HAP-1 (cell line): ENCODE measurements around the gene STEAP1B.

Experiments
- DNase-seq, 2 experiments: peaks; one replicate each; pipeline ENCODE4 v3.0.0-alpha.2; 2016 to 2020; ENCODE audit warnings: low spot score in 2 of 2
- H3K27me3 ChIP-seq: fragments of 250-450 bp; sonication (Bioruptor Pico); 2 replicates; pipeline ENCODE4 v1.5.1; 2020; ENCODE audit warnings: low read depth, mild to moderate bottlenecking, moderate library complexity
- H3K36me3 ChIP-seq: fragments of 250-450 bp; sonication (Bioruptor Pico); replicated peaks from 2 replicates; pipeline ENCODE4 v1.5.1; 2020; ENCODE audit warnings: mild to moderate bottlenecking
- H3K4me1 ChIP-seq: fragments of 250-450 bp; sonication (Bioruptor Pico); 2 replicates; pipeline ENCODE4 v1.5.1; 2020; ENCODE audit warnings: mild to moderate bottlenecking
- H3K4me3 ChIP-seq: fragments of 250-450 bp; sonication (Bioruptor Pico); 2 replicates; pipeline ENCODE4 v1.5.1; 2020; ENCODE audit warnings: mild to moderate bottlenecking, moderate library complexity
- H3K9me3 ChIP-seq: fragments of 250-450 bp; sonication (Bioruptor Pico); 2 replicates; pipeline ENCODE4 v1.5.1; 2020; ENCODE audit warnings: mild to moderate bottlenecking, moderate library complexity
- in situ Hi-C: fragments of 300-500 bp; cut with MboI; formaldehyde crosslinking; loops from 3 replicates; pipeline ENCODE4 v1.14.3; 2020; ENCODE audit warnings: low sequenced_read_pairs, inconsistent platforms, mixed read lengths

STEAP1B gene

DNA sequence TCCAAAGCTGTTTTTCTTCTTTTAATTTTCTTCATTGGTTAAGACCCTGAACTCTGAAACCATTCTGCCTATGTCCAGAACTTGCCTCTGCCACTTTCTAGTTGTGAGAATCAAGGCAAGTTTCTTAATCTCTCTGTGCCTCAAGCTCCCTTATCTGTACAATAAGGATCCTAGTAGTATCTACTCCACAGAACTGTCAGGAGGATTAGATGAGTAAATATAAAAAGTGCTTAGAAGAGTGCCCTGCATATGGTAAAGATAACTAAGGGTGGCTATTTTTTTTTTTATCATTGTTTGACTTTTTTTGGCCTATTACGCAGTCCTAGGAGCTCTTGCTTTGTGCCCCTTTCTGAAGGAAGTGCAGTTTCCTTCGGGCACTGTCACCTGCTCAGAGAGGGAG is 96.6 kb downstream of the STEAP1B start:
- Histone ChIP-seq H3K9me3 (no peaks in the 10 kb centered on the region), H3K27me3 (no peaks in the 10 kb centered on the region), H3K4me1 (no peaks in the 10 kb centered on the region), H3K36me3 (no peaks in the 10 kb centered on the region), H3K4me3 (no peak overlapping the region)
- in situ Hi-C loops, result no loop called here
- DNase-seq, result no peak

DNA sequence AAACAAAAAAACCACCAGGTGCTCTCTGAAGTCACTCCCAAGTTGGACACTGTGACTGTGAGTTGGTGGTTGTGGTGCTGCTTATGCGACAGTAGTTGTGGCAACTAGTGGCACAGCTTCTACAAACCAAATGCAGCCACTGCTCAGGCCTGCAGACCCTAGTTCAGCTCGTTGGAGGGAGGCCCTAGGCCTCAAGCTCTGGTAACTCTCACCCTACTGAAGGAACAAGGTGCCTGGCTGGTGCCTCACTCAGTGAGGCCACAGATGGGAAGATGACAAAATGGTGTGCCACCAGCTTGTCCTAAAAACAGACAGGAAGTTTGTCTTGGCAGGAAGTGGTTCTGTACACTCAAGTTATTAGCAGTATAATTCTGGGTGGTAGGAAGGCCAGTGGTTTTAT is 97.7 kb downstream of the STEAP1B start:
- DNase-seq, result no peak
- no peaks in the 10 kb centered on the region for H3K4me1 ChIP-seq
- in situ Hi-C loops, result no loop called here

DNA sequence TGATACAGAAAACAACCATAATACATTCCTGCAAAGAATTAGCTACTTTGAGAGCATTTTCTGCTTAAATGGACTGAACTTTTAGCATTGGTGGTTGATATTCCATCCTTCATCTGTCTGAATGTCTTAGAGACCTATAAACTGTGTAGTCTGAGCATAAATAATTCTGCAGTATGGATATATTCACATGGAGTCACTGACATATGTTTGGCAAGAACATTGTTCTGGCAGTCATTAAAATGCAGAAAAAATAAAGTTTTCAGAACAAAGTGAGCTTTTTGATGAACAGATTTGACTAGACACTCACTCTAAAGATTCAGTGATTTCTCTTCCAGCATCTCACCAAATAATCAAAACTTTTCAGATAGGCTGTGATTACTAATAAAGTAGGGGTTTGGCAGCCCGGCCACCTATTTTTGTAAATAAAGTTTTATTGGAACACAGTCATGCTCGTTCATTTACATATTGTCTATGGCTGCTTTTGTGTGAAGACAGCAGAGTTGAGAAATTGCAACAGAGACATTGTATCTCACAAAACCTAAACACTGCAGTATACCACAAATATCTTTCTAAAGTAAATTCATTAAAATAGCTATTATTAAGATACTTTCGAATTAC is 98.9 kb downstream of the STEAP1B start:
- no peaks in the 10 kb centered on the region for H3K27me3 ChIP-seq
- no peaks in the 10 kb centered on the region for H3K9me3 ChIP-seq
- no peaks in the 10 kb centered on the region for H3K4me1 ChIP-seq
- H3K36me3 ChIP-seq, result no peaks in the 10 kb centered on the region
- in situ Hi-C loops, result no loop called here
- H3K4me3 ChIP-seq, result no peak overlapping the region
- DNase-seq, result no peak

More for the DNA sequence above, 97.7 kb downstream of the STEAP1B start:
- H3K9me3 ChIP-seq, result no peaks in the 10 kb centered on the region
- H3K27me3 ChIP-seq, result no peaks in the 10 kb centered on the region
- H3K36me3 ChIP-seq, result no peaks in the 10 kb centered on the region
- H3K4me3 ChIP-seq, result no peak overlapping the region

DNA sequence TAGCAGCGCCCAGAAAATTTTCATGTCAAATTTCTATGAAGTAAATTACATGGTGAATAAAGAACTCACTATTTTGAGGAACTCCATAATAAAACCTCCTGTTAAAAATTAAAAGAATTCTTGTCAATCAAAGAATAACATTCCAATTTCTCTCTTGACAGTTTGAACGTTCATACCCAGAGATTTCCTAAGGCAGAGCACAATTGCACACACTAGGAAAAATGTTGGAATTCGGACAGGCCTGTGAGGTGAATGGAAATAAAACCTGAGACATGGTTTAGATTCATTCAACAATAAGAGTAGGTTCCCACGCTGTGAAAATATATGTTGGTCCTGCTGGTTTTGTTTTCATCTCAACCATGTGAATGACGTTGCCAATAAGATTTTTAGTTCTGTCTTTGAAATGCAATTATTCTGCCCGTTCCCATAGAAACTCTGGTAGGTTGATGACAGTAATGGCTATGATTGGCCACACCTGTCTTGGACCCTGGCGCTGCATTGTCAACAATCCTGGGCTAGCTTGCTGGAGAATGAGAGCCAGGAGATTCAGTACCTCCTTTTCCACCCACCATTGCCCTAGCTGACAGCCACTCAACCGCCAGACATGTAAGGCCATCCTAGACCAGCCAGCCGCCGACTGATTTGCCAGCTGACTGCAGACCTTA is 99.7 kb downstream of the STEAP1B start:
- H3K4me3 ChIP-seq, result no peak overlapping the region
- DNase-seq, result no peak
- H3K27me3 ChIP-seq, result no peaks in the 10 kb centered on the region
- H3K4me1 ChIP-seq, result no peaks in the 10 kb centered on the region
- no peaks in the 10 kb centered on the region for H3K9me3 ChIP-seq
- no peaks in the 10 kb centered on the region for H3K36me3 ChIP-seq
- in situ Hi-C loops, result no loop called here

DNA sequence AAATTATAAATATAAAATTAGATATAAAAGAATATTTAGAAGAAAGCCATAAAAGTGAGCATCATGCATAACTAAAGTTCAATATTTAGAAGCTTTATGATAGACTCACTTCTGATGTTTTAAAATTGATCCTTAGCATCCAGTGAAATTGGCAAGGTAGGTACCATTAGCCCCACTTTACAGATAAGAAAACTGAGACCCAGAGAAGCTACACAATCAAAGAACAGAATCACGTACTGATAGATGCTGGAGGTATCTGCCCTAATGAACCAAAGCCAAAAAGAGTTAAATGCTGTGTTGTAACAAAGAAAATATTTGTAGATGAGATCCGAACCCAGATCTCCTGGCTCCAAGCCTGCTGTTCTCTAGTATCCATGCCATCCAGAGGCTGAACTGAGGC is 100.4 kb downstream of the STEAP1B start:
- Histone ChIP-seq H3K4me3 (no peak overlapping the region), H3K36me3 (no peaks in the 10 kb centered on the region), H3K9me3 (no peaks in the 10 kb centered on the region), H3K27me3 (no peaks in the 10 kb centered on the region), H3K4me1 (no peaks in the 10 kb centered on the region)
- no peak for DNase-seq
- in situ Hi-C loops, result no loop called here

DNA sequence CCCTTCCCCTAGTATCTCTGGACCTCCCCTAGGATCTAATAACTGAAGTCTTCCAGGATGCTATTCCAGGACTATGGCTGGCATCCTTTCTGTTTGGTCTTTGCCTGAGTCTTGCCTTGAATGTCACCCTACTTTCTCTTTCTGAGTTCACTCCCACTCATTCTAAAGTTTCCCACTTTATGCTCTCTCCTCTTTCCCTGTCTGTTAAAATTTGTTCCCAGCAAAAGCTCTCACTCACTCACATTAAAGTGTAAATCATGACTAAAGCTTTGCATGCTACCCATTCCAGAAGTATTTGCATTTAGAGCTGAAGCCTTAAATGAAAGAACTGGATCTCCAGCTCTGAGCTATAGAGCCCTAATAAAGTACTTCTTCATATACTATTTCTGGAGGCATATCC is 100.9 kb downstream of the STEAP1B start:
- H3K27me3 ChIP-seq, result no peaks in the 10 kb centered on the region
- no peaks in the 10 kb centered on the region for H3K36me3 ChIP-seq
- in situ Hi-C loops, result no loop called here
- H3K4me3 ChIP-seq, result no peak overlapping the region
- DNase-seq, result no peak
- no peaks in the 10 kb centered on the region for H3K4me1 ChIP-seq
- no peaks in the 10 kb centered on the region for H3K9me3 ChIP-seq

DNA sequence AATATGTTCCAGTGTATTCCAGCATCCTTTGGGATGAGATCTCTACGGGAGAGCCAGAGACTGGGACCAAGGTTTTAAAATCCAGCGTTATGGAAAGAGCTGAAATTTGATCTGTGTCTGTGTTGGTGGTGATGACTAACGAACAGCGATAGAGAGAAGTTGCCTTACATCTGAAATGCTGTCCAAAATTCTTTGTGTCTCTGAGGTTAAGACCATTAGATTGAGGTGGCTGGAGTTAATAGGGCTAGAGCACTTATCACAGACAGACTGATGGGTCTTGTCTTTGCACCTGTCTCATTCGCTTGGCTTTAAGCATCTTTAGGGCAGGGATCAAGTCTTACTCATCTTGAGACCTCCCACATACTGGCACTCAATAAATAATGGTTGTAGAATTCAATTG is 102.0 kb downstream of the STEAP1B start:
- no peaks in the 10 kb centered on the region for H3K4me1 ChIP-seq
- DNase-seq, result no peak
- H3K4me3 ChIP-seq, result no peak overlapping the region
- in situ Hi-C loops, result no loop called here
- H3K36me3 ChIP-seq, result no peaks in the 10 kb centered on the region
- no peaks in the 10 kb centered on the region for H3K9me3 ChIP-seq
- H3K27me3 ChIP-seq, result no peaks in the 10 kb centered on the region

DNA sequence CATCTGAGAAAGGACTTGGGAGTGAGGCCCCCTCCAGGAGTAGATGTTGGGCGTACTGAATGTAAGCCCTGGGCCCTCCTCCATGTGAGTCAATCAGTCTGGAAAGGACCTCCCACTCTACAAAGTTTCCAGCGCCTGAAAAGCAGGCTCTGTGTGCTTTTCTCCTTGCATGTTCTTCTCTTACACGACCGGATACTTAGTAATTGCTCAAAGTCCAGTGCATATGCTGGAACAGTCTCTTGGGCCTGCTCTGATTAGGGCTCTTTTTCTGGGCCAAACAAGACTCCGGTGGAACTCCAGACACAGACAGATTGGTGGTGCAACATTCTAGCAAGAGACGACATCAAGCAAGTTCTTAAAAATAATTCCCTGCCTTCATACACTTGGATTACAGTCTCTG is 104.8 kb downstream of the STEAP1B start:
- no peak for DNase-seq
- no peaks in the 10 kb centered on the region for H3K36me3 ChIP-seq

DNA sequence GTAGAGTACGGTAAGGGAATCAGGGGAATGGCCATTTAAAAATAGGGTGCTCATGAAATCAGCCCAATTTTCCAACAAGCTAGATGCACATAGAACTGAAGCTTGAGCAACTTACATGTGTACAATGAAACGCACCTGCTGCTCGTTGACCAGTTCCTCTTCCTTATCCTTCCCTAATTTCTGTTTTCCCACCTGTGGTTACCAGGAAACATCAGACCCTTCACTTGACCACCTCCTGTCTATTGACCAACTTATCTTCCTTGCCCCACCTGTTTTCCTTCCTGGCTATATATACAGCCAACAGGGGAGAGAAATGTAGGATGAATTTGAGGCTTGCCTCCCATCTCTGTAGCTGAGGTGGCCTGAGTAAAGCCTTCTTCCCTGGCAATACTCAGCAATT is 105.2 kb downstream of the STEAP1B start:
- no peak for DNase-seq
- in situ Hi-C loops, result no loop called here
- no peak overlapping the region for H3K4me3 ChIP-seq
- H3K27me3 ChIP-seq, result no peaks in the 10 kb centered on the region
- H3K36me3 ChIP-seq, result no peaks in the 10 kb centered on the region
- no peaks in the 10 kb centered on the region for H3K9me3 ChIP-seq
- H3K4me1 ChIP-seq, result no peaks in the 10 kb centered on the region

More for the DNA sequence above, 104.8 kb downstream of the STEAP1B start:
- Histone ChIP-seq H3K9me3 (no peaks in the 10 kb centered on the region), H3K27me3 (no peaks in the 10 kb centered on the region), H3K4me3 (no peak overlapping the region), H3K4me1 (no peaks in the 10 kb centered on the region)
- in situ Hi-C loops, result no loop called here

DNA sequence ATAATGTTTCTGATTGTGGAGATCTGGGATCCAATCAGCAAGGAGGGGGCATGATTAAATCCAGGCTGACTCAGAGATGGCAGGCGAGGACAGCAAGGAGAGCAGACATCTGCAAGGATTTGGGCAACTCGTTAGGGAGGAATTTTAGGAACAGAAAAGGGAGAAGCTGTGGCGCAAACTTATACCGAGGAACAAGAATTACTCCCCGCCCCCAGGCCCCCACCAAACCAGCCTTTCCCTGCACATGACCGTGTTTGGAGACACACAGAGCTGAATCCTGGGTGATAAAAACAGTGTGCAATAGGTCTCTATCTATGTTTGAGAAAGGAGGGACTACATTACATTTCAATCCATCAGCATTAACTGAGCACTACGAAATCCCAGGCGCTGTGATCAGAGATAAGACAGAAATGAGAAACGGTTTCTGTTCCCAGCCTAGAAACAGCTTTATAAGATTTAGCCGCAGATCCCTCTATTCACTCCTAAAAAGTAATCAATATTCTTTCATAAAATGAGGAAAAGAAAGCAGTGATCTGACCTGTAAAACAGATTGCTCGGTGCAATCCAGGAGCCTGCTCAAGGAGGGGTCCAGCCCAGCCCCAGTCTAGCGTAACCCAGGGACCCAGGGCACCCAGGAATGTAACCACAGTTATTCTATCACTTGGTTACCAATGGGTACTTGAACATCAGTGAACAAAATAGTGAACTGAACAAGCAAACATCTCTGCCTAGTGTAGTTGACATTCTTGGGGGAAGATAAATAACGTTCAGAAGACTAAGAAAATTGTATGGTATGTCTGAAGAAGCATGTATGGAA is 105.9 kb downstream of the STEAP1B start:
- H3K4me3 ChIP-seq, result no peak overlapping the region
- no peaks in the 10 kb centered on the region for H3K9me3 ChIP-seq
- no peaks in the 10 kb centered on the region for H3K36me3 ChIP-seq
- no peak for DNase-seq
- no peaks in the 10 kb centered on the region for H3K4me1 ChIP-seq
- no peaks in the 10 kb centered on the region for H3K27me3 ChIP-seq
- in situ Hi-C loops, result no loop called here

DNA sequence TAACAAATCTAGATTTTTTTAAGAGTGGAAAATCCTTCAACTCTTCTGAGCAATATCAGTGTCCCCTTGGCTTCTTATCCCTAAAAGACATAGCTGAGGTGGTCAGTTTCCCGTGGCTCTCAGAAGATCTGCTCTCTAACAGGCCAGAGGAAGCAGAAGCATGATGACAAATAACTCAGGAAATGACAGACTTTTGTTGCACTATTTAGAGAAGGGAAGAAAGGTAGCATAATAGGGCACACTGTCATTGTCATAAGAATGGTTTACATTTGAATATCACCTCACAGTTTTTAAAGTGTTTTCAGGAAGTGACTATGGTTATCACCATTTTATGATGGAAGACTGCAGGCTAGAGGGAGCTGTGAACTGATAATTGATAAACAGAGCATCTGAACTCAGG is 109.5 kb downstream of the STEAP1B start:
- in situ Hi-C loops, result no loop called here
- Histone ChIP-seq H3K36me3 (no peaks in the 10 kb centered on the region), H3K9me3 (no peaks in the 10 kb centered on the region), H3K4me1 (no peaks in the 10 kb centered on the region), H3K4me3 (no peak overlapping the region), H3K27me3 (no peaks in the 10 kb centered on the region)
- no peak for DNase-seq

DNA sequence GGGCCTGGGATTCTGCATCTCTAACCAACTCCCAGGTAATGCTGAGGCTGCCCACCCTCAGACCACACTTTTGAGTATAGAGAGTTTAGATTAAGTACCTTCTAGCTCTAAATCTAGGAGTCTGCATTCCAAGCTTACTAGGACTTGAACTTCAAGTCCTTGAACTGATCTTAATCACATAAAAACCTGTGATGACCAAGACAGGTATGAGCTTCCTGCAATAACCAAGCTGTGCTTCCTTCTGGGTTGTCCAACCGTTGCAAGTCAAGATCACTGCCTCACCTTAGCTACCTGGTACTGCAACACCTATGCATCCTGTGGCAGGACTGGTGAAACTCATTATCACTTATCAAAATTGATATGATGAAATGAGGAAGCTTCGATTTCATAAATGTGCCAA is 110.1 kb downstream of the STEAP1B start:
- in situ Hi-C loops, result no loop called here
- Histone ChIP-seq H3K4me3 (no peak overlapping the region), H3K36me3 (no peaks in the 10 kb centered on the region), H3K9me3 (no peaks in the 10 kb centered on the region), H3K4me1 (no peaks in the 10 kb centered on the region), H3K27me3 (no peaks in the 10 kb centered on the region)
- DNase-seq, result no peak

DNA sequence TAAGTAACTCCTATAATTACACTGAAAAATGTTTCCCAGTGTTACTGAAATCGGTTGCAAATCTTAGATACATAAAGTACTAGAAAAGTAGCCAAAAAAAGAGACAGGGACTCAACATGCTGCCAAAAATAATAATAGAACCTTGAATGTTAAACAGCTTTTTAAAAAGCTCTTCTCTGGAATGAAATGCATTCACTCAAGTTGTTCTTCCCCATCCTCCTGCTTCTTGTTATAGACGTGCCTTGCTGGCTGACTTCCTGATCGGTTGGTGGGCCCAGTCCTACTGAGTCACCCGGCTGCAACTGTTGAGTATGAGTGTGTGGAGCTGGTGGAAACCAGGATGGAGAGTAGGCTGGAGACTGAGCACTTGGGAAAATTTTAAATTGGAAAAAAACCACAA is 112.4 kb downstream of the STEAP1B start:
- Histone ChIP-seq H3K36me3 (no peaks in the 10 kb centered on the region), H3K4me1 (peaks cover 5% of the 10 kb centered on the region), H3K27me3 (no peaks in the 10 kb centered on the region), H3K4me3 (no peak overlapping the region), H3K9me3 (no peaks in the 10 kb centered on the region)
- no peak for DNase-seq
- in situ Hi-C loops, result no loop called here

DNA sequence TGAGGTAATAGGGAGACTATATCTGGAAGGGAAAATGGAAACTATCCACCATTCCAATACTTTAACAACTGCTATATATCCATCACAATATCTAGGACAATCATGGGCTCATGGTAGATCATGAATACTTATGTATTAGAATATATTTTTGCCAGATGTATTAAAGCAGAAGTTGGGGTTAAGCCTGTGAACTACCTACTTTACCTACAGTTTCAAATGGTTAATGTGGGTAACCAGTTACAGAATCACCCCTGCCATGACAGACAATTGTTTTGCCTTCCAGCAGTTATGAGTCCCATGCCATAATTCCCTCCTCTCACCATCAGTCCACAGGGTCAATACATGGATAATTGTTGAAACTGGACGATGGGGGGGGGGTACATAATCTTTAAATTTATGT is 113.1 kb downstream of the STEAP1B start:
- no peak for DNase-seq
- Histone ChIP-seq H3K4me3 (no peak overlapping the region), H3K4me1 (peaks cover 7% of the 10 kb centered on the region), H3K36me3 (no peaks in the 10 kb centered on the region), H3K9me3 (no peaks in the 10 kb centered on the region), H3K27me3 (no peaks in the 10 kb centered on the region)
- in situ Hi-C loops, result no loop called here
